A549 treated with AZD9567 at 1 μM for 4 hours (cell line): ENCODE results near the gene ATP13A2. TPM values are rescaled to one million over a fixed set of nuclear protein-coding genes. Genes with fewer than 3 reads are reported as not detected.

ENCODE experiments used
- total RNA-seq: library from RNA; stranded (reverse); fragments of 200-300 nt; extraction: Qiagen RNA extraction; gene quantifications from 5 replicates; pipeline ENCODE4 v1.2.3, GENCODE V29; 2022; ENCODE audit not compliant: insufficient read depth

The ATP13A2 gene
- total RNA-seq: 20.3 to 28.7 TPM (median 25.6 TPM) in 5 replicates

GRCh38 chr1:17011439-17012307, at the start of gene ATP13A2:
ATP13A2 (minus strand) TSS chr1:17011928; CDS start chr1:17011738, 190 bp downstream.

GRCh38 chr1:17053685-17054410, 42.1 kb upstream of the ATP13A2 start, which contains the start of gene SDHB:
SDHB (minus strand) TSS chr1:17054032; CDS start chr1:17054019, 13 bp downstream.

GRCh38 chr1:16980473-16981268, 31.1 kb downstream of the ATP13A2 start, which contains the start of gene MFAP2:
MFAP2 (minus strand) TSS chr1:16980620; CDS start chr1:16978273, 2,347 bp downstream.

Other genes starting within 250 kb of the ATP13A2 start
- gene RNU1-2, start 115.9 kb downstream of the ATP13A2 start, total RNA-seq: 4.3 TPM in 1 of 5 replicates, not detected in the others
- 2.9 to 10.0 TPM (median 8.4 TPM) in 5 replicates for gene CROCC, start 90.0 kb downstream of the ATP13A2 start, total RNA-seq
- gene MFAP2, start 31.3 kb downstream of the ATP13A2 start, total RNA-seq: 0.21 to 2.3 TPM (median 0.62 TPM) in 5 replicates
- gene SDHB, start 42.1 kb upstream of the ATP13A2 start, total RNA-seq: 103 to 111 TPM (median 107 TPM) in 5 replicates
- gene PADI2, start 107.5 kb upstream of the ATP13A2 start, total RNA-seq: 0.64 to 1.5 TPM (median 1.1 TPM) in 5 replicates
- gene PADI1, start 193.2 kb upstream of the ATP13A2 start, total RNA-seq: 0.85 to 1.5 TPM (median 1.1 TPM) in 5 replicates
- 0.80 to 1.3 TPM (median 0.93 TPM) in 5 replicates for gene PADI3, start 237.2 kb upstream of the ATP13A2 start, total RNA-seq